ENCODE data around the gene PELI2. TPM values are rescaled to one million over a fixed set of nuclear protein-coding genes. Genes with fewer than 3 reads are reported as not detected.

The PELI2 gene
- total RNA-seq, 2 experiments from 2014 or later: 2.7 to 3.4 TPM

- TF ChIP-seq, protein P1, sequence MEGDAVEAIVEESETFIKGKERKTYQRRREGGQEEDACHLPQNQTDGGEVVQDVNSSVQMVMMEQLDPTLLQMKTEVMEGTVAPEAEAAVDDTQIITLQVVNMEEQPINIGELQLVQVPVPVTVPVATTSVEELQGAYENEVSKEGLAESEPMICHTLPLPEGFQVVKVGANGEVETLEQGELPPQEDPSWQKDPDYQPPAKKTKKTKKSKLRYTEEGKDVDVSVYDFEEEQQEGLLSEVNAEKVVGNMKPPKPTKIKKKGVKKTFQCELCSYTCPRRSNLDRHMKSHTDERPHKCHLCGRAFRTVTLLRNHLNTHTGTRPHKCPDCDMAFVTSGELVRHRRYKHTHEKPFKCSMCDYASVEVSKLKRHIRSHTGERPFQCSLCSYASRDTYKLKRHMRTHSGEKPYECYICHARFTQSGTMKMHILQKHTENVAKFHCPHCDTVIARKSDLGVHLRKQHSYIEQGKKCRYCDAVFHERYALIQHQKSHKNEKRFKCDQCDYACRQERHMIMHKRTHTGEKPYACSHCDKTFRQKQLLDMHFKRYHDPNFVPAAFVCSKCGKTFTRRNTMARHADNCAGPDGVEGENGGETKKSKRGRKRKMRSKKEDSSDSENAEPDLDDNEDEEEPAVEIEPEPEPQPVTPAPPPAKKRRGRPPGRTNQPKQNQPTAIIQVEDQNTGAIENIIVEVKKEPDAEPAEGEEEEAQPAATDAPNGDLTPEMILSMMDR (IDR thresholded peaks at IDR 0.05): no peak
- H3K36me3 Mint-ChIP-seq (ENCODE audit: low read depth): no peaks in the 10 kb centered on the region
- no peak overlapping the region for H3K27ac Mint-ChIP-seq
These were observed 63.5 kb downstream of the PELI2 start for GRCh38 chr14:56181681-56182085.

DNA sequence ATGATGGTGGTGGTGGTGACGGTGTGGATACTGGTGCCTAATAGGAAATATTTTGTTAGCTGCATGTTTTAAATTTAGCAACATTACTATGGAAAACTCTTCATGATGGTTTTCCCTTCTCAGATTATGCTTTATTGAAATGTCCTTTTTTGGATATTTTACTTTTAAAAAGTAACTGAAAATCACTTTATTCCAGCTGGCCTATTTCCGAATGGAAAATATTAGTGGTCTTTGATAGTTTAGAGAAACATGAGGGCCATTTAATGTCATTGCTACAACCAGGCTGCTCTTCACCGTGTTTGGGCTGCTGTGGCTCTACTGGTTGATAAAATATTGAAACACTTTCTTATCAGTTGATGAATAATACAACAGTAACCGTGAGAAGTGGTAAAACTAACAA, 64.2 kb downstream of the PELI2 start:
- H3K4me1 Mint-ChIP-seq (ENCODE audit: low read depth): peaks cover 2% of the 10 kb centered on the region
- H3K36me3 Mint-ChIP-seq (ENCODE audit: low read depth): no peaks in the 10 kb centered on the region
- H3K9me3 Mint-ChIP-seq: no peaks in the 10 kb centered on the region
- ATAC-seq: no peak
- H3K4me3 Mint-ChIP-seq: no peak overlapping the region
- TF ChIP-seq, protein P1 (IDR thresholded peaks at IDR 0.05): no peak
- H3K27ac Mint-ChIP-seq: no peak overlapping the region
- intact Hi-C loops (cut with micrococcal nuclease): no loop called here
- no peak for DNase-seq
- no peaks in the 10 kb centered on the region for H3K27me3 Mint-ChIP-seq
- POLR2A ChIA-PET: interaction anchor here (0.6 kb wide), 1 partner anchor 11 kb away, joined by 3 read pairs; no protein-coding TSS in a partner anchor
- CTCF ChIA-PET: interaction anchor here (1.1 to 1.4 kb wide), 3 partner anchors 9 to 61 kb away, joined by 3 to 4 read pairs (median 3); no protein-coding TSS in a partner anchor

More at GRCh38 chr14:56181681-56182085, 63.5 kb downstream of the PELI2 start:
- H3K4me3 Mint-ChIP-seq: no peak overlapping the region
- intact Hi-C loops (cut with micrococcal nuclease): no loop called here
- DNase-seq (no peak), ATAC-seq (no peak)
- H3K27me3 Mint-ChIP-seq: no peaks in the 10 kb centered on the region
- ChIA-PET POLR2A (no interaction called here), CTCF (interaction anchor here (1.1 to 1.4 kb wide), 3 partner anchors 10 to 60 kb away, joined by 3 to 4 read pairs (median 3); no protein-coding TSS in a partner anchor)
- H3K9me3 Mint-ChIP-seq: no peaks in the 10 kb centered on the region
- peaks cover 2% of the 10 kb centered on the region for H3K4me1 Mint-ChIP-seq (ENCODE audit: low read depth)

GRCh38 chr14:56183631-56184157, 65.5 kb downstream of the PELI2 start:
- Mint-ChIP-seq H3K9me3 (no peaks in the 10 kb centered on the region), H3K4me1 (ENCODE audit: low read depth) (peaks cover 2% of the 10 kb centered on the region), H3K27me3 (no peaks in the 10 kb centered on the region), H3K4me3 (no peak overlapping the region), H3K27ac (no peak overlapping the region), H3K36me3 (ENCODE audit: low read depth) (no peaks in the 10 kb centered on the region)
- CTCF ChIA-PET: no interaction called here
- DNase-seq (no peak), ATAC-seq (no peak)
- intact Hi-C loops (cut with micrococcal nuclease): no loop called here
- TF ChIP-seq, protein P1 (IDR thresholded peaks at IDR 0.05): no peak
- POLR2A ChIA-PET: no interaction called here

- intact Hi-C loops (cut with micrococcal nuclease): no loop called here
- Mint-ChIP-seq H3K4me3 (no peak overlapping the region), H3K36me3 (ENCODE audit: low read depth) (no peaks in the 10 kb centered on the region), H3K9me3 (no peaks in the 10 kb centered on the region), H3K4me1 (ENCODE audit: low read depth) (no peaks in the 10 kb centered on the region), H3K27ac (no peak overlapping the region), H3K27me3 (no peaks in the 10 kb centered on the region)
- ChIA-PET CTCF (interaction anchor here (1.1 kb wide), 1 partner anchor 9 kb away, joined by 3 read pairs; no protein-coding TSS in a partner anchor), POLR2A (no interaction called here)
- no peak for ATAC-seq
- TF ChIP-seq, protein P1 (IDR thresholded peaks at IDR 0.05): no peak
- no peak for DNase-seq
These were observed 67.8 kb downstream of the PELI2 start for GRCh38 chr14:56185992-56186391.

GRCh38 chr14:56187736-56188135, 69.5 kb downstream of the PELI2 start:
- DNase-seq (no peak), ATAC-seq (no peak)
- POLR2A ChIA-PET: no interaction called here
- no peak overlapping the region for H3K27ac Mint-ChIP-seq
- H3K4me3 Mint-ChIP-seq: no peak overlapping the region
- no peaks in the 10 kb centered on the region for H3K27me3 Mint-ChIP-seq
- TF ChIP-seq, protein P1 (IDR thresholded peaks at IDR 0.05): no peak
- no peaks in the 10 kb centered on the region for H3K36me3 Mint-ChIP-seq (ENCODE audit: low read depth)
- no peaks in the 10 kb centered on the region for H3K9me3 Mint-ChIP-seq
- no peaks in the 10 kb centered on the region for H3K4me1 Mint-ChIP-seq (ENCODE audit: low read depth)
- CTCF ChIA-PET: no interaction called here
- intact Hi-C loops (cut with micrococcal nuclease): no loop called here
